Occipital lobe (tissue), 2 donors: ENCODE data around the gene ARHGEF5. TPM values are rescaled to one million over a fixed set of nuclear protein-coding genes. Genes with fewer than 3 reads are reported as not detected.
"Not testable (repeated sequence)": the region's sequence is repeated elsewhere in the genome, so short reads cannot be mapped to it uniquely, and the experiment has no call there.

ENCODE experiments used
- DNase-seq: peaks from one replicate; lab custom pipeline; 2025; lab: John Stamatoyannopoulos, UW
- total RNA-seq: library from RNA; depleted of rRNA; stranded (reverse); fragments of >200 nt; gene quantifications from one replicate; pipeline ENCODE4 v1.2.3, GENCODE V29; 2014

The ARHGEF5 gene
- 1.4 TPM for total RNA-seq

DNA sequence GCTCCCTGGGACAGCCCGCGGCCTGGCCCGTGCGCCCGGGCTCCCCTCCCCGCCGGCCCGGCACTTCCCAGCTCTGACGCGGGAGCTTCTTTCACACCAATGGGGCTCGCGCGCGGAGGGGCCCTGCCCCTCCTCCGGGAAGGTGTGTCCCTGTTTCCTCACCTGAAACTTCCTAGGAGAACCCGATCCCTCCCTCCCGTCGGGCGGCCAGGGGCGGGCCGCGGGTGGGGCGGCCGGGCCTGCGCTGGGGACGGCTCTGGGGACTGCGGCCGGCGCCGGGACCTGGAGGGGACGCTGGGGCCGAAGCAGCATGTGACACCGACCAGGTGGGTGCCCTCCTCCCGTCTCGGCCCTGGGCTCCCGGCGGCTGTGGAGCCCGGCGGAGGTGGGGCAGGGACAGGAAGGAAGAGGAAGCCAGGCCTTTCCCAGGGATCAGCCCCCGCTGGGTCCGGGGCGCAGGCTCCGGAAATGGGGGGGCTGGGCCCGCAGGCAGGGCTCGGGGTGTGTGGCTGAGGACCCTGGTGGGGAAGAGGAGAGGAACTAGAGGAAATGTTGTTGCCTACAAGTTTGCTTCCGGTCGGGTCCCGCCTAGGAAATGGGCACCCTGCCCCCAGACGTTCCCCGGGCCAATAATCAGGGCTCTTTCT lies at the start of gene ARHGEF5:
ARHGEF5 (plus strand) TSS at position 227 of the 647 bp plus-strand sequence. CDS start 7,268 bp downstream, outside the sequence.
- not testable (repeated sequence) for DNase-seq

DNA sequence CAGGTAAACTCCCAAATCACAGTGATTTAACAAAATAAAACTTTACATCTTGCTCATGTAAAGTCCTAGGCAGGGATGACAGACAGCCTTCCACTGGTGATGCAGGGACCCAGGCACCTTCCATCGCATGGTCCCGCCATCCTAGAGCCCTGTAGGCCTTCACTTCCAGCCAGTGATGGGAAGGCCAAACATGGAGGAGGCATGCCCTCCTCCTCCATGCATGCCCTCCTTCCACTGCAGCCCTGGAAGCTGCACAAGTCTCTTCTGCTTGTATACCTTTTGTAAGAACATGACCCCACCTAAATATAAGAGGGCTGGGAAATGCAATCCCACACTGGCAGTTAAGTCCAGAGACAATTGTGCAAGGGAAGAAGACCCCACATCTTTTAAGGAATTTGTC lies 45.5 kb upstream of the ARHGEF5 start:
- DNase-seq: not testable (repeated sequence)

GRCh38 chr7:144311218-144311617 lies 44.0 kb upstream of the ARHGEF5 start:
- not testable (repeated sequence) for DNase-seq

DNA sequence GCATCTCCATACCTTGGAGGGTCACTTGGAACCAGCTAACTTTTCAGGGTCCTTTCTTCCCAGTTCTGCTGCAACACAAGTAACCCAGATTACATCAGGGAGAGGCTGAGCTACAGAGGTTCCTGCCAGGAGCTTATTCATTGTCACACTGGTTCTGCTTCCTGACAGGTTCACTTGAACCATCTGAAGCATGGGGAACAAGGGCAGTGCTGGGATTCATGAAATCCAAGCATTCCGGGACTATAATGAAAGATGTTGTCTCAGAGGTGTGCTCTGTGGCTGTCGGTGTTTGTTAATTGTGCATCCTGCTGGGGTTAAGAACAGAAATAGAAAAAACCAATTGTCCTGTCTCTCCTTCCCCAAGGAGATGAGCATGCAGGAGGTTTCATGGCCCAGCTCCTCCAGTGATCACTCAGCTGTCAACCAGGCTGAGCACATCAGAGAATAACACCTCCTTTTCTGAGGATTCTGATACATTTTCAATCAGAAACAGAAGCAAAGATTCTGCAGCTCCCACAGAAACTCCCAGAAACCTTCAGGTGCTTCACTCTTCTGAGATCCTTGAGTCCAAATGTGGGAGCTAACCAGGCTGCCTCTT lies 43.2 kb upstream of the ARHGEF5 start, which contains the start of gene OR2A1:
OR2A1 (plus strand) TSS at position 548 of the 598 bp plus-strand sequence. CDS start 5,706 bp downstream, outside the sequence.
- DNase-seq: not testable (repeated sequence)

- DNase-seq: not testable (repeated sequence)
Observed at GRCh38 chr7:144317537-144317936, 37.7 kb upstream of the ARHGEF5 start.

- not testable (repeated sequence) for DNase-seq
Observed at GRCh38 chr7:144319547-144319946, 35.7 kb upstream of the ARHGEF5 start.

- DNase-seq: not testable (repeated sequence)
Observed at GRCh38 chr7:144321677-144322206, 33.5 kb upstream of the ARHGEF5 start.

DNA sequence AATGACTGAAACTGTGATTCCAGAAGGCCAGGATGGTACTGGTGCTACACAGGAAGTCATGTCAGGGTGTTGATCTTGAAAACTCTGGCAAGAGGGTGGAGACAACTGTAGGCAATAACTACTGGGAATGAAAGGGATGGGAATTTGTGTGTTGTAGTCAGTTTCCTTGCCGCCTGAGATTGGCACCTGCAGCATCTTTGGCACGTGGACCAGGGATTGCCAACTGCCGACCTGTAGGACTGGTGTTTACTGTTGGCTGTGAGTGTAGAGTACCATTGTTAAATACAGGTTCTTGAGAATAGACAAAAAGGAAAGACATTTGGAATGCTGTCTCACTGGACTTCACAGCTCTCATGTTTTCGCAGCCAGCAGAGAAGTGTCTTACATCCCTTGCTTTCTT lies 31.8 kb upstream of the ARHGEF5 start:
- DNase-seq: not testable (repeated sequence)

GRCh38 chr7:144325868-144326267 lies 29.3 kb upstream of the ARHGEF5 start:
- DNase-seq: not testable (repeated sequence)

DNA sequence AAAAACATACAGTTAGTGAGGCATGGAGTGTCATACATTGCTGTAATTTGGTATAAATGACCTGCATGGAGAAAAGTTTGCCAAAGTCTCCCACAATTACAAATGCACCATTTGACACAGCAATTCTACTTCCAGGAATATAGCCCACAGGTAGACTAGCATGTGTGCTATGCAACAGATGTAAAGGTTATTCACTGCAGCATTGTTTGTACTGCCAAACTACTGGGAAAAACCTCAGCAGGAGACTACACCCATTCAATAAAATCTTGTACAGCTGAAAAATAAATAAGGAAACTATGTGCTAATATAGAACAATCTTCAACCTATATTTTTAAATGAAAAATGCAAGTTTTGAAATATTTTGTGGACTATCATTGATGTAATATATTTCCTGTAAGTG lies 25.2 kb upstream of the ARHGEF5 start:
- not testable (repeated sequence) for DNase-seq

GRCh38 chr7:144331221-144331995 lies 23.8 kb upstream of the ARHGEF5 start:
- not testable (repeated sequence) for DNase-seq

- not testable (repeated sequence) for DNase-seq
Observed at GRCh38 chr7:144331996-144332288, 23.3 kb upstream of the ARHGEF5 start.

- not testable (repeated sequence) for DNase-seq
Observed at GRCh38 chr7:144348625-144349024, 6.6 kb upstream of the ARHGEF5 start.

GRCh38 chr7:144351667-144352066 lies 3.5 kb upstream of the ARHGEF5 start:
- not testable (repeated sequence) for DNase-seq

DNA sequence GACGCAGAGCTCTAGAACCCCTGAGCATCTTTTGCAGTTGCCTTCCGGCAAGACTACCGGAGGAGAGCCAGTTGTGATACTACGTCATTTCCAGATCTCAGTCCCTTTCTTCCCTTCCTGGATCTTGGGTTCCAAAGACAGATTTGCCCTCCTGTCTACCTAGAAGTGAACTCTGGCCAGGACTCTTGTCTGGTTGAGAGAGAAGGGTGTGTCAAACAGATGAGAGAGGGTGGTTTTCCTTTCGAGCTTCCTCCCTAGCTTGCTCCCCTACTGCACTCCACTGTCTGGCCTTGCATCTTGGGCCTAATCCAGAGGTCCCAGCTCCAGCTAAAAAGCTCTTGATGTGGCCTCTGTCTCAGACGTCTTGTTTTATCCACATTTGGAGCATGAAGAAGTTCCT lies 983 bp downstream of the ARHGEF5 start:
- not testable (repeated sequence) for DNase-seq

DNA sequence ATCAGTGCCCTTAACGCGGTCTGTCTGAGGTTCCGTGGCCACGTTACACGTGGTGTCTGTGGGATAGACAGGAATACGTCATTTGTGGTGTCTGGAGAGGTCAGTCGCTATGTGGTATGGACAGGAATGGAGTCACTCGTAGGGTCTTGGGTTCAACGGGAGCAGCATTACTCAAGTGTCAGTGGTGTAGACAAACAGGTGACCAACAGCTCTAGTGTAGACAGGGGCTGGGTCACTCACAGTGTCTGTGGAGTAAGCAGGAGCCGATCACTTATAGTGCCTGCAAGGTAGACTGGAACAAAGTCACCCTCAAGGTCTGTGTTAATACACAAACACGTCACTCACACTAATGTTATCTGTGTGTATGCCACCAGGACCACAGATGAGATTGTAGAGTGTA lies 1.7 kb downstream of the ARHGEF5 start:
- not testable (repeated sequence) for DNase-seq

GRCh38 chr7:144362061-144362460 lies 6.9 kb downstream of the ARHGEF5 start:
- DNase-seq: not testable (repeated sequence)

GRCh38 chr7:144365523-144365922 lies 10.3 kb downstream of the ARHGEF5 start:
- not testable (repeated sequence) for DNase-seq

DNA sequence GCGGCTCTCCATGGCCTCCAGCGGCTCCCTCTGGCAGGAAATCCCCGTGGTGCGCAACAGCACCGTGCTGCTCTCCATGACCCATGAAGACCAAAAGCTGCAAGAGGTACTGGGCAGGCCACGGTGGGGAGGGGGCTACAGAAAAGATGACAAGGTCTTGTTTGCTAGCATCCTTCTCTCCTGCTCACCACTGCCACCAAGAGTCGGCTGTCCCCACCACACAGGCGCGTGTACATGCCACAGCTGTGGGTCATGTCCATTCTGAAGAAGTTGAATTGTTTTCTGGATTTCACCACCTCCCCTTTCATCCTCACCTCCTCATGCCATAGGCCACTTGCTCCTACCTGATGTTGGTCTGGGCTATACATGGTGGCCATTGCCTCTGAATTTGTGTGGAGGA lies 12.0 kb downstream of the ARHGEF5 start:
- not testable (repeated sequence) for DNase-seq

DNA sequence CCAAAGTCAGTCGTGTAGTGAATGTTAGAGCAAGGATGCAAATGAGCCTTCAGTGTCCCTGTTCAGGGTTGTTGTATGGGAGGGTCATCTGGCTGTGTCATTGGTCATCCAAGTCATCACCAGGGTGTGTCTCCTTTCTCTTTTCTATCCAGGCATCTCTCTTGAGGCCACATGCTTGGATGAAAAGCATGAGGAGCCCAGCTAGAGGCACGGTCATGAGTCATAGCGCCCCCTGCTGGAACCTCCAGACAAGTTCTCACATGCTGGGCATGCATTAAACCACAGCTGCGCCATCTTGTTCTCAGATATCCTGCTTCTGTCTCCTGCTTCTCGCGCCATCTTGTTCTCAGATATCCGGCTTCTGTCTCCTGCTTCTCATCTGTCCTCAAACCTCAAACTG lies 14.0 kb downstream of the ARHGEF5 start:
- DNase-seq: not testable (repeated sequence)

- DNase-seq: no peak
Observed at GRCh38 chr7:144378651-144379050, 23.4 kb downstream of the ARHGEF5 start.
